Stimulated activated CD4-positive, alpha-beta T cell treated with anti-CD3 and anti-CD28 coated beads, Interleukin-12 subunit alpha, Interleukin-12 subunit beta, amount 100 ng/mL, for 48 hours (primary cell): ENCODE results near the gene RNF220.

Experiments used
- DNase-seq, 3 donors: peaks; one replicate each; pipeline ENCODE4 v3.0.0-alpha.2; 2020; ENCODE audit warnings: low read depth in 2 of 3, low spot score in 1 of 3

Gene RNF220

DNA sequence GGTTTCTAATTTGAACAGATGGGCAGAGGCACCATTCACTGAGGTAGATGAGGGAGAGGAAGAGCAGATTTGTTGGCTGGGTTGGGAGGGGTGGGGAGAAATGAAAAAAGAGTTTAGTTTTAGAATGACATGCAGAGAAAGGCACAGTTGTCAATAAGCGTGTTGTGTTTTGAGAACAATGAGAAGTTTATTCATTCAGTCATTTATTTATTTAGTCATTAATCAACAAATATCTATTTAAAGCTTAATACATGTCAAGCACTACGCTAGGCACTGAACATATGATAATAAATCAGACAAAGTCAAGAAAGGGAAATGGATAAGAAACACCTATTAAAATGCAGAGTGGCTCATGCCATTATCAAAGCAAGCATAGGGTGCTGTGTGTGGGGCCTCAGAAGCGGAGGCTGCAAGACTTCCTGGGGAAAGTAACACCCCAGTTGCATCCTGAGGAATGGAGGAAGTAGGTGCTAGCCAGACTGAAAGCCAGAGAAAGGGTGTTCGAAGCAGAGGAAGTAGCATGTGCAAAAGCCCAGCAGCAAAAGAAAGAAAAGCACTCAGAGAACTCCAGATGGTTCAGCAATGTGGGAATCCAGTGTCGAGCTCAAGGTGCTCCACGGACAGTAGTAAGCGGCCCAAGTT is 114.1 kb downstream of the RNF220 start:
- no peak for DNase-seq

DNA sequence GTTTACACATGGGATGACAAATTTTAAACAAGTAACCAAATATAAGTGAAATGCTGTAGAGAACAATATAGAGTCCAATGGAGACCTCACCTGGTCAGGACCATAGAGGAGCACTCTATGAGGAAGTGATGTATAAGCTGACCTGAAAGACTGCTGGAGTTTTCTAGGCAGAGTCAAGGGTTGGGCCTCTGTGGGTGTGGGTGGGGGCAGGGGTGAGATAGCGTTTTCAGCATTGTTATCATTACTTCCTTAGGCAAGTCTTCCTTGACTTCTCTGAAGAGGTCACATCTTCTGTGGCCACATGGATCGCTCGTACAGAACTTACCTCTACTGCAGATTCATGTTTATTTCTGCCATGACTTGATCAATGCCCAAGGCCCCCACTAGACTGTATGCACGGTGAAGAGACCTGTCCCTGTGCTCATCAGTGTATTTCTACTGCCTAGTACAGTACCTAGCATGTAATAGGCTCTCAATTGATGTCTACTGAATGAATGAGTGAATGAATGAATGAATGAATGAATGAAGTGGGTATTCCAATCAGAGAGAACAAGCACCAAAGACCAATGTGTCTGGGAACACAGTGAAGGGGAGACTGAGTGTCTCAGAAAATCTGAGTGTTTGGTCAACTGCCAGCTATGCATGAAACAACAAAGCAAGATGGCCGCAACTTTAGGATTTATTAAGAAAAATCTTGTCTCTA is 116.5 kb downstream of the RNF220 start:
- no peak for DNase-seq

DNA sequence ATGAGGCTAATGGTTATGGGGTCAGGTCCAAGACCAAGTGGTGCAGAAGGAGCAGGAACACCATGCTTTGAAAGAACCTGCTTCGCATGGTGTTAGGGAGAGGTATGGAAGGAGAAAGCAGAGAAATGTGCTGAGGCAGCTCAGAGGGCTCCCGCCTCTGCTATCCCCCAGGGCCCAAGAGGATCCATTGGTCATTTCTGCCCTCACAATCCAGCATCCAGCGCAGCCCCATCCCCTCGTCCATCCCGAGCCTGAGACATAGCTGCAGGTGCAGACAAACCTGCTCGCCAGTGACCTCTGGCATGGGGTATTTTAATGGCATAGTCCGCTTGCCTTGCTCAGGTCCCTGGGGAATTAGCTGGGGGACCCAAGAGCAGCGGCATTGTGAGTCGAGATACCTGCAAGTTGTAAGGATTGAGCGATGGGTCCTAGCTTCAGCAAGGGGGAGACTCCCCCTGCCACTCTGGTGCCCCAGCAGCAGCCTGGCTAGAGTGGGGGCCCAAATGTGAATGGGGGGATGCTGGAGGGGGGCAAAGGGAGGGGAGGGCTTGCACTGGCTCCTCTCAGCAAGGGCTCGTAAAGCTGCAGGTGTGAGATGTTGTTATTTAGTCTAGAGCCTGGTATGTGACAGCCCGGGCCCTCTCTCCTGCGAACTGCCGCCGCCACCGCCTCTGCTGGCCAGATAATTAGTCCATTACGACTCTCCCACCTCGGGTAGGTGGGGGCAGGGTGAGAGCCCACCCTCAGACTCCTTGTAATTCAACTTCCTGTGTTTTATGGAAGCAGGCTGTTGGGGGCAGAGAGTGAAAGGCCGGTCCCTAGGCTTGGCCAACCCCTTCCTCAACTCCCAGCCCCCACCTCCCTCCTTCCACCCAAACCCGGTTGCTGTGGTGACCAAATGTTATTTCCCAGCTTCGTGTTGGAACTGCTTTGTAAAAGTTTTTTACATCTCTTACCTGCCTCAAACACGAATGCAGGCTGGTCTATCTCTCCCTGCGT is 118.8 kb downstream of the RNF220 start:
- DNase-seq, result no peak

DNA sequence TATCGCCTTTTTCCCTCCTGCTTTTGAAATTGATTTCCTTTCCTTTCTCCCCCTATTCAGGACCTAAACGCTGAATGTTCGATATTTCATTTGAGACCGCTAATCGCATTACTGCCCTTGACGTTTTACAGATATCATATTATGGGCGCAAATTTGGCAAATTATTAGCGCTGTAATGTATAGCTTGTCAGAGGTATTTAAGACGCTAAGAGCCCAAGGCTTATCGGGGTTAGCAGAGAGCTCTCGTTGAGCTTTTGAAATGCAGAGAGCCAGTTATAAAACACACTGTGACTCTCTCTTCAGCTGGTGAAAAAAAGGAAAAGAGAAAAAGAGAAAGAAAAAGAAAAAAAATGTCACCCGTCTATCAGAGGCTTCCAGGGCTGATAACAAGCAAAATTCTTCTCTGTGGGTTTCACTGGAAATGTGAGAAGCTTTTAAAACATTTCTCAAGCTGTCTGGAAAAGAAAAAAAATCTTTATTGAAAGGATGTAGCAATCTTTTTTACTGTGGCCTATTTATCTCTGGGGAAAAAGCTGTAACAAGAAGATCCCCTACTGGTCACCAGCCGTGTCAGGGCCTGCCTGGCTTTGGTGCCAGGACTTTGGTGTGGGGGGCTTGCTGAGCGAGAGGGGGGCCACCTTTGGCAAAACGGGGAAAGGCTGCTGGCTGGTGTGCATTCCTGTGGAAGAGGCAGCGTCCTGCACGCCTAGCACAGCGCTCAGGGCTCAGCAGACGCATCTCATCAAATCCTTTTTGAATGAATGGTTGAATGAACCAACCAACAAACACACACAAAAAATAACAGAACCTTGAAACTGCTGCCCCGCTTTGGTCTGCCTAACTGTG is 119.8 kb downstream of the RNF220 start:
- no peak for DNase-seq

DNA sequence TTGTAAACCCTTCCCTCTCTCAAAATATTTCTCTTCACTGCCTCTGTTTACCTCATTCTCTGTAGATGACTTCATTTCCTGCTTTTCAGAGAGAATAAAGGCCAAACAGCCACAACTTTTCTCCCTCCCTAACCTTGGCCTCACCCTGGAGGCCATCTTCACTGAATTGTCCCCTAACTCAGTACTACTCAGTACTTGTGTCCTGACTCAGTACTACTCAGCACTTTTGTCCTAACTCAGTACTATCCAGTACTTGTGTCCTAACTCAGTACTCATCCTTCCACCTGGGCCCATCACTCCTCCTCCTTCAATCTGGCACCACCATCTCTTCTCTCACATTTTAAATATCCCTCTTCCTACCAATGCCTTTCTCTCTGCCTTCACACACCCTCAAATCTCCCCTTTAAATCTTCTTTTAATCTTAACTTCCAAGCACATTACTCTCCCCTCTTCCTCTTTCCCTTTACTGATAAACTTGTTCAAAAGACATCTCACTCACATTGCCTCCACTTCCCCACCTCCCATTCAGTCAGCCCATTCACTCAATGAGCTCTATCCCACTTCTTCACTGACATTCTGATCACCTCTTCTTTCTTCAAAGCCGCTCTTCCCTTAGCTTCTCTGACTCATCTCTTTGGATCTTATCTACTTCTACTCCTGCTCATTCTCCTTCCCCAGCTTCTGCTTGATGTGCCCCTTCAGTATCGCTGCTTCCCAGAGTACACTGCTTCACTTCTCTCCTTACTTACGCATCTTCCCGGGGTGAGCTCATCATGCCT is 121.4 kb downstream of the RNF220 start:
- no peak for DNase-seq

DNA sequence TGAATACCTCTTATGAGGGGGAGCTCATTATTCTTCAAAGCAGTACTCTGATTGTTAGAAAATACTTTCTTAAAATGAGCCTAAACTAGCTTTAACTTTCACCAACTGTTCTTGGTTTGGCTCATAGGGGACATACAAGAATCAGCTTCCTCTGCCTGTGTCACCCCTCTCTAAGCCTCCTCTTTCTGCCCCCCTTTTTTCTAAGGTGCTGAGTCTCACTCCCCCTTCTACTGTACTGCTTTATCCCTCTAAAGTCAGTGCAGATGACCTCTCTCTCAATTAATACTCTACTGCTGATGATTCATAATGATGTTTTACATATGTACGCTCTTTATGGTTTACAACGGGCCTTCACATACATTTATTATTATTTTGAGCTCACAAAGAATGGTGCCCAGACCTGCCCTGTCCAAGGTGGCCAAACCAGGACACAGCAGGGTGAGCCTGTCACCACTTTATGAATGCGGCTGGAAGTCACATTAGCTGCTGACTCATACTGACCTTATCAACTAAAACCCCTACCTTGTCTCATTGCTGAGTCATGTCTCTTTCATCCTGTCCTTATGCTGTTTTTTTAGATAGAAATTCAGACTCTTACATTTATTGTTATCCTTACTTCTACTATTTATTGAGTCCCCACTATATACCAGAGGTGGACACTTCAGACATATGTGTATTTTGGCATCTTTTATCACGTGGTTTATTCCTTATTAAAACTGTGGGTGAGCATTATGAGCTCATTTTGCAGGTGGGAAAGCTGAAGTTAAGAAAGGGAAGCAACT is 126.9 kb downstream of the RNF220 start:
- no peak for DNase-seq

DNA sequence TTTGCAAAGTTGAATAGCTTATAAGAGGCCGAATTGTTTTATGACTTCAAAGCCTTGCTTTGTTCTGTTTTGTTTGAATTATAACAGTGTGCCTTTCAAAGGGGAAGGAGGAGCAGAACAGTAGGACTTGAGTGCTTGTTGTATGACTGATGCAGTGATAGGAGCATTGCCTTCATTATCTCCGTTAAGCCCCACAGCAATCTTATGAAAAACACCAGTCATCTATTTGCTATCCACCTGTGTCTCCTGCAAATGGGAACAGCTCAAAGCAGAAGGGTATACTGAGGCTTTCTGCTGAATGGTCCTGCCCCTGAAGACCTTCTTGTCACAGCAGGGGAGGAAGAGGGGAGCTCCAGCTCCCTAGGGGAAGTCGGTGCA is 127.5 kb downstream of the RNF220 start:
- no peak for DNase-seq

DNA sequence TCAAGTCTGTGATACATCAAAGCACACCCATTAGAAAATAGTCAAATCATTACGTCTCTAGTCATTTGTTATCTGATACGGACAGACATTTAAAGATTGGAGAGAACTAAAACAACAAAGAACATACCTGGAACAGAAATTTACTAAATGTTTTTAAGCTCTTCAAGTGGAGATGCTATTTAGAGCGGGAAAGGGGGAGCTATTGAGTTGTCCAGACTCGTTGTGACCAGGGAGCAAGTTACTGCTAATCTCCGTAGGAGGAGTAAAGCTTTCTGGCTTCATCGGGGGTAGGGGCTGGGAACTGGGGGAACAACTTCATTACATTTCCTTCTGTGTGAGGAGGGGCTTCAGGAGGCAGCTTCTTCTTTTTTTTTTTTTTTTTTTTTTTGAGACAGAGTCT is 129.7 kb downstream of the RNF220 start:
- DNase-seq, result no peak

DNA sequence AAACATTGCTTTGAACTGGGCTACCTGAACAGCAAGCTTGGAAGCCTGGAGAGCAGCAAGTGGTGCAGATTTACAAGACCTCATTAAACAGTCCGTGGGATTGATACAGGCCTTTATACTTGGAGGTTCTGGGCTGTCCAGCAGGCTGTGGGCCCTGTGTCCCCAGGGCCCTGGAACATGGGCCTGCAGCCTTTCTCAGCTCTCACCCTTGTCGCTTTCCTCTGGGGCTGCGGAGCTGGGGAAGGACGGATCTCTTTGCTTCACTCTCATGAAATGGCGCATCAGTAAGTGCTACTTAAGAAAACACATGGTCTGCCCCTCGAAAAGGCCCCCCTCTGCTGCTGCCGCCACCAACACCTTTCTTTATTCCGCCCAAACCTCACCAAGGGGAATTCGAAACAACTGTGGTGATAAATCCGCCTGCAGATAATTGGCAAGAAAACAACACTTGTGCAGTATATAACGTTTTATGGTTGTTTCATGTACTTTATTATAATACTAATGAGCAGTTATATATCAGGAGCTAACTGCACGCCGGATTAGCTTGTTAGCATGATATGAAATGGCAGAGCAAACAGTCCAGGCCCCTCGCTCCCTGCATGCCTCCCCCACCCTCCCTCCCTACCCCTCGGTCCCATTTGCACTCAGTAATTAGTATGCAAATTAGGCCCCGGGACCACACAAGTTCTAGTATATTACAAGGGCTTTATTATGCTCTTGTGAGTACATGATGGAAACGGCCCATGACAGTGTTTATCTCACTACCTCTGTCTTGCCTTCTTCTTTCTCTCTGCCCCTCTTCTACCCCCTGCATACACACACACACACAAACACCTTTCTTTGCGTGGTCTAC is 131.5 kb downstream of the RNF220 start:
- DNase-seq, result no peak

DNA sequence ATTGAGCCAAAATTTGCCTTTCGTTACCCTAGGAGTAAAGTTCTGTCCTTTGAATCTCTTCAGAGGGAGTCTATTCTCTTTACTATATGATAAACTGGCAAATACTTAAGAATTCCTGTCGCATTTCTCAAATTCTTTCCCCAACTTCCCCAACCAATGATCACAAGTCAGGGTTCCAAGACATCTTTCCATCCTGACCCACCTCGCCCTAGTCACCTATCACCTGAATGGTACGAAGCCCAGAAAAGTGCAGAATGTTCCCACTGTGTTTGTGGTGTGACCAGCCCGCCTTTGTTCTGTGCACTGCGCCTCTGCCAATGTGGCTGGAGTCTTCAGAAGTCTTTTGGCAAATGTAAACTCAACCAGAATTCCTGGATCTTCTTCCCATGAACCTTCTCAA is 132.5 kb downstream of the RNF220 start:
- DNase-seq, result no peak

DNA sequence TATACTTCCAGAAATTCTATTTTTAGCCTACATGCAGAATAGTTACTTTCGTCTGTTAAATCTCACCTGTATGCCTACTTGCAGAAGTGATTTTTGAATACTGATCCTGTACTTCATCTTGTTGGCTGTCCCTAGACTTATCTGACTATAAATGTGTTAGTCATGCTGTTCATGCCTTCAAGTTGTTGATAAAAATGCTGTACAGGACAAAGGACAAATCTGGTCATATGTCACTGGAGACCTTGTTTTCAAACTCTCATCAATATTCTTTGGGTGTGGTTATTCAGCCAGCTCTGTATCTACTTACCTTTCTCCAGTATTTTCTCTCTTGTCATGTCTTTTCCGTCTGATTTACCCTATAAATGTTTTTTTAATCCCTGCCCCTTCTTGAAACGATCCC is 132.9 kb downstream of the RNF220 start:
- no peak for DNase-seq

DNA sequence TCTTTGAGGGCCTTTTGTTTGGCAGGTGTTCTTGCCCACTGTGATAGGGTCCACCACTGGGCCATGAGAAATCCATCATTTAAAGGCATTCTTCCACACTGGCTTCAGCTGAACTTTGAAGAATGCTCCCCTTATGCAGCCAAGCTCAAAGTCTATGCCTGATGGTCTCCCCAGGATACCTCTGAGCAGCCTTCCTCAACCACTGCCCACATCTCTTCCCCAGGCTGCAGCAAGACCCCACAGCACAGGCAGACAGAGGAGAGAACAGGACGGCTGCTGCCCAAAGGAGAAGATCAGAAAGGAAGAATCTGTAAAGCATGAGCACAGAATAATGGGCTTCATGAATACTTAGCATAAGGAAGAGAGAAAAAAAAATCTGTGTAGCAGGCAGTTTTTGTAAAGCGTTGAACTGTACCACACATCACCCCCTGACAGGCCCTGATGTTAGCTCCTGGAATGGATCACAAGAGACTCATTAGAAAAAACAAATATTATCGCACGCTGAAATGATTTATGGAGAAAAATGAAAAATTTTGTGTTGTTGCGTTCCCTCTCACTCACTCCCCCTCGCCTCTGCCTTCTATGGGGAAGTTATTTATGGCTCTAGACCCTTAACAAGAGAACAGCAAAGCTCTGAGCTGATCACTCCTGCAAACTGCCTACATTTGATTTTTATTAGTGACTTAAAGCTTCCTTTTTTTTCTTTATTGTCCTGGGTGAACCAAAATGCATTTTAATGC is 135.1 kb downstream of the RNF220 start:
- DNase-seq, result no peak

DNA sequence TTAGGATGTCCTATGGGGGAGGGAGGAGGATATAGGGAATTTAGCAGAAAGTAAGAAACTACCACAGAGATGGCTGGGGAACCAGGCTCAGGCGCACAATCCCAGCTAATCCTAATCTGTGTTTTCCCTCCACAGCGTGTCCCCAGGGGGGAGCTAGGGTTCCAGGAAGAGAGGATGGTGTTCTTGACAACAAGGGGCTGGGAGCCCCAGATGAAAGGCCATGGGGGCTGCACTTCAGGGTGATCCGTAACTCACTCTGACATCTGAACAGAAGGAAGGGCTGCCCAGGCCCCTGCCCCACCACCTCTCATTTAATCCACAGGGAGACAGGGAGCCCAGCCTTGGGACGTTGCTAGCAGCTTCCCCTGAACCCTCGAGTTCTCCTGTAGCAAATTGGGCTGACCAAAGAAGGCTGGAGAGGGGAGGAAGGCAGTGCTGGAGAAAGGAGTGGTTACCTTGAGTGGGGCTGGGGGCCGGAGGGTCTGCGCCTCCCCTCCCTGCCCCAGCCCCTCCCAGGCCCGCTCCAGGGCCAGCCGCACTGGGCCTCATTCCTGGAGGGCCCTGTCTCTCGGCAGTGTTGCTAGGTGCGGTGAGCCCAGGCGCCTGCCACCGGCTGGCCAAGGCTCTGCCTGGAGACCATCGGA is 137.5 kb downstream of the RNF220 start:
- no peak for DNase-seq

DNA sequence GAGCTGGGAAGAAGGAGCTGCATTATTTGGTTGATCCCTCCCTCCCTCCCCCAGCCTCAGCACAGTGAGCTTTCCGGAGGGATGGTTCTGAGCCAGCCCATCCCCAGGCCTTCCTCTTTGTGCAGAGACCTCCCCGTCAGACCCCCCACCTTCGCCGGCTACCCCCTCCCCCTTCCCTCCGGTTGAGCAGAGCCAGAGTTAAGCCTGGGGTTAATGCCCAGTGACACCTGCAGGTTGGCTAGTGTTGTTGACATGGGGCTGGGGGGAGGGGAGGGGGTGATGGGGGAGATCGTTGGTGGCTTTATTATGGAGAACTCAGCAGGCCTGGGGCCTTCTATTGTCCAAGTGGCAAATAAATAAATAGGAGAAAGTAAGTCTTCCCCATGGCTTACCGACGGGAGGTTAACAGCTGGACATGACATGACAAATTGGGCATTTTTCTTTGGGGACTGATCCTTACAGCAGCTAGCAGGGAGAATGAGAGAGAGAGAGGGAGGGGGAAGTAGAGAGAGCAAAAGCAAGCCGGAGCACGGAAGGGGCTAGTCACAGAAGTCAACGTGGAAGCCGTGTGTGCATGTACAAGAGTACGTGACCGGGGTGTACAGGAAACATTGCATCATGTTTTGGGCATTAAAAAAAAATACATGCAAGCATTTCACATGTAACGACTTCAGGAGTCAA is 138.1 kb downstream of the RNF220 start:
- DNase-seq, result no peak

DNA sequence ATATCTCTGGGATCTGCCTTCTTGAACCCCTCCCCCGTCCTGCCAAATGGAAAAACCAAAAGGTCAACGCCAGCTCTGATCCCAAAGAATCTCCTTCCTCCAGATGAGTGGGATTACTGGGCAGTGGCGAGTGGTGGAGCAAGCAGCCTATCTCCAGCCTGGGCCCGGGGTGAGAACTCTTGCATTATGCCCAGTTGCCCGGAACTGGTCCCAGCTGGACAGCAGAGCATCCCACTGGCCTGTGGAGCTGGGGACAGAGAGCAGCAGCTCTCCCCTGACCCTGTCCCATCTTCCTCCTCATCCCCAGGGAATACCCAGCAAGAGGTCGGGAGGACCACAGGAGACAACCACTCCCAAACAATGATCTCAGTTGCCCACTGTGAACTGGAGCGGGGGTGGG is 138.7 kb downstream of the RNF220 start:
- DNase-seq, result no peak

DNA sequence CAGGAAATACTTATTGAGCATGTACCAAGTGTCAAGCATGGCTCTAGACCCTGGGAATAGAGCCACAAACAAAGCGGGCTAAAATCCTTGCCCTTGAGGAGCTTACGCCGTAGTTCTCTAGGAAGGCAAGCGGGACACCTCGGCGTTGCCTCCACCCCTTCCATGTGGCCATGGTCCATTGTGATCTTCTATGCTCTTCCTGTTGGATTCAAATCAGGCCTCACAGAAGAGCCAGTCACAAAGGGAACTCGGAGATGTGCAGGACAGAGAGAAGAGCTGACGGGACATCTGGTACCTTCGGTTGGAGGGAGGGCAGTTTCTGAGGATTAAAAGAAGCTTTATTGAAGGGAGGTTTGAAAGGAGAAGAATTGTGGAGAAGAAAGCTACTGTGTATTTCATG is 139.9 kb downstream of the RNF220 start:
- no peak for DNase-seq

DNA sequence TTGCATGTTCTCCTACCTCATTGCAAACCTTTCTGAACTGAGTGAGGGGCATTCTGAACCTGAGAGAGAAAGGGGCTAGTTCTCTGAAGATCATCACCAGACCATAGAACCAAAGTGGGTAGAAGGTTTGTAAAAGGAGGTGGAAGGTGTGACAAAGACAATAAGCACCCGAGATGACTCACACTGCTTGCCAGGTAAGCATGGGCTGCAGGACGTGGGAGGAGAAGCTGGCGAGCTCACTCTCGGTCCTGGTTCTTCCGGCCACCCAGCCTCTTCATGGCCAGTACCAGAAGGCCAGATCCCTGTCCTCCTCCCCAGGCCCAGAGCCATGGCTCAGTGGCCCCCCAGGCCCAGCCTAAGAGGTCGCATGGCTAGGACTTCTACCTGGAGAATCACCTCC is 140.9 kb downstream of the RNF220 start:
- DNase-seq, result no peak
